ENCODE results near the gene PCDHGA11. TPM values are rescaled to one million over a fixed set of nuclear protein-coding genes. Genes with fewer than 3 reads are reported as not detected.

PCDHGA11 gene
- total and polyA plus RNA-seq, 2 donors from 2014 or later: 0.37 to 3.6 TPM

- Histone ChIP-seq H3K4me1 (ENCODE audit: control insufficient read depth in 2 of 3, insufficient read depth in 2 of 3, low read depth in 1 of 3, low read length in 3 of 3) (no peaks in the 10 kb centered on the region), H3K9me3 (ENCODE audit: control insufficient read depth in 2 of 3, insufficient read depth in 1 of 3, low read length in 3 of 3) (peaks cover 5 to 66% (median 34%) of the 10 kb centered on the region in 3 donors), H3K27ac (ENCODE audit: low read depth in 2 of 2, low read length in 2 of 2) (no peak overlapping the region), H3K27me3 (ENCODE audit: control insufficient read depth, insufficient read depth, low read length) (no peaks in the 10 kb centered on the region), H3K36me3 (ENCODE audit: control insufficient read depth in 2 of 3, insufficient read depth in 3 of 3, low read length in 3 of 3) (no peaks in the 10 kb centered on the region), H3K4me3 (ENCODE audit: low read length in 3 of 3) (peak overlapping the region in 1 of 3 donors; percentile 42), H3K9ac (ENCODE audit: low read length in 3 of 3) (no peak overlapping the region)
- DNase-seq (no peak), FAIRE-seq (no peak)
- intact Hi-C loops (cut with DNase I): no loop called here
- no peak for TF ChIP-seq CTCF (IDR thresholded peaks at IDR 0.05; ENCODE audit: borderline replicate concordance, extremely low read depth, insufficient read depth)
These were observed 1.6 kb upstream of the PCDHGA11 start for GRCh38 chr5:141419074-141419880.

GRCh38 chr5:141421489-141421855 lies 621 bp downstream of the PCDHGA11 start:
- Histone ChIP-seq H3K27ac (ENCODE audit: low read depth in 2 of 2, low read length in 2 of 2) (no peak overlapping the region), H3K9ac (ENCODE audit: low read length in 3 of 3) (no peak overlapping the region), H3K36me3 (ENCODE audit: control insufficient read depth in 2 of 3, insufficient read depth in 3 of 3, low read length in 3 of 3) (no peaks in the 10 kb centered on the region), H3K4me3 (ENCODE audit: low read length in 3 of 3) (peak overlapping the region in 2 of 3 donors; percentile 14 to 15), H3K9me3 (ENCODE audit: control insufficient read depth in 2 of 3, insufficient read depth in 1 of 3, low read length in 3 of 3) (peaks cover 7 to 79% (median 45%) of the 10 kb centered on the region in 3 donors), H3K27me3 (ENCODE audit: control insufficient read depth, insufficient read depth, low read length) (no peaks in the 10 kb centered on the region), H3K4me1 (ENCODE audit: control insufficient read depth in 2 of 3, insufficient read depth in 2 of 3, low read depth in 1 of 3, low read length in 3 of 3) (no peaks in the 10 kb centered on the region)
- no peak for DNase-seq
- TF ChIP-seq CTCF (IDR thresholded peaks at IDR 0.05; ENCODE audit: borderline replicate concordance, extremely low read depth, insufficient read depth): no peak
- FAIRE-seq: no peak
- intact Hi-C loops (cut with DNase I): no loop called here

DNA sequence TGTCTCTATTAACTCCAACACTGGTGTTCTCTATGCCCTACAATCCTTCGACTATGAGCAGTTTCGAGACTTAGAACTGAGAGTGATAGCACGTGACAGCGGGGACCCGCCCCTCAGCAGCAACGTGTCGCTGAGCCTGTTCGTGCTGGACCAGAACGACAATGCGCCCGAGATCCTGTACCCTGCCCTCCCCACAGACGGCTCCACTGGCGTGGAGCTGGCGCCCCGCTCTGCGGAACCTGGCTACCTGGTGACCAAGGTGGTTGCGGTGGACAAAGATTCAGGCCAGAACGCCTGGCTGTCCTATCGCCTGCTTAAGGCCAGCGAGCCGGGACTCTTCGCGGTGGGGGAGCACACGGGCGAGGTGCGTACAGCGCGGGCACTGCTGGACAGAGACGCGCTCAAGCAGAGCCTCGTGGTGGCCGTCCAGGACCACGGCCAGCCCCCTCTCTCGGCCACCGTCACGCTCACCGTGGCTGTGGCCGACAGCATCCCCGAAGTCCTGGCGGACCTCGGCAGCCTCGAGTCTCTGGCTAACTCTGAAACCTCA lies 2.0 kb downstream of the PCDHGA11 start:
- Histone ChIP-seq H3K9me3 (ENCODE audit: control insufficient read depth in 2 of 3, insufficient read depth in 1 of 3, low read length in 3 of 3) (peaks cover 9 to 92% (median 53%) of the 10 kb centered on the region in 3 donors), H3K4me1 (ENCODE audit: control insufficient read depth in 2 of 3, insufficient read depth in 2 of 3, low read depth in 1 of 3, low read length in 3 of 3) (no peaks in the 10 kb centered on the region), H3K36me3 (ENCODE audit: control insufficient read depth in 2 of 3, insufficient read depth in 3 of 3, low read length in 3 of 3) (no peaks in the 10 kb centered on the region), H3K27me3 (ENCODE audit: control insufficient read depth, insufficient read depth, low read length) (no peaks in the 10 kb centered on the region), H3K27ac (ENCODE audit: low read depth in 2 of 2, low read length in 2 of 2) (no peak overlapping the region), H3K4me3 (ENCODE audit: low read length in 3 of 3) (no peak overlapping the region), H3K9ac (ENCODE audit: low read length in 3 of 3) (no peak overlapping the region)
- no peak for DNase-seq
- no peak for TF ChIP-seq CTCF (IDR thresholded peaks at IDR 0.05; ENCODE audit: borderline replicate concordance, extremely low read depth, insufficient read depth)
- FAIRE-seq: no peak
- intact Hi-C loops (cut with DNase I): no loop called here

Measured in kidney (tissue), 14 donors.